Thymus (tissue), 11 donors: ENCODE measurements around the gene KIAA1217. TPM values are rescaled to one million over a fixed set of nuclear protein-coding genes. Genes with fewer than 3 reads are reported as not detected.

ENCODE experiments used
- DNase-seq, 9 donors: peaks; one replicate each; pipeline ENCODE4 v3.0.0-alpha.2; 2013; ENCODE audit warnings: low spot score in 9 of 9, low read depth in 6 of 9, missing footprints in 1 of 9
- H3K27ac ChIP-seq, 2 donors: one replicate each; pipeline ENCODE4 v1.5.1; 2013; ENCODE audit warnings: control low read depth in 1 of 2, low read depth in 1 of 2, low read length in 1 of 2, mild to moderate bottlenecking in 1 of 2, moderate library complexity in 1 of 2
- H3K27me3 ChIP-seq, 2 donors: one replicate each; pipeline ENCODE4 v1.5.1; 2013; ENCODE audit warnings: low read length in 1 of 2; ENCODE audit not compliant: control insufficient read depth in 2 of 2, insufficient read depth in 1 of 2
- H3K36me3 ChIP-seq, 2 donors: one replicate each; pipeline ENCODE4 v1.5.1; 2013; ENCODE audit warnings: low read length in 1 of 2, mild to moderate bottlenecking in 1 of 2, moderate library complexity in 1 of 2; ENCODE audit not compliant: control insufficient read depth in 2 of 2, insufficient read depth in 2 of 2
- H3K4me1 ChIP-seq, 2 donors: one replicate each; pipeline ENCODE4 v1.5.1; 2013; ENCODE audit warnings: low read length in 2 of 2; ENCODE audit not compliant: control insufficient read depth in 2 of 2, insufficient read depth in 2 of 2
- H3K4me3 ChIP-seq, 2 donors: one replicate each; pipeline ENCODE4 v1.5.1; 2013; ENCODE audit warnings: low read length in 2 of 2, control low read depth in 1 of 2, mild to moderate bottlenecking in 1 of 2
- H3K9me3 ChIP-seq, 2 donors: one replicate each; pipeline ENCODE4 v1.5.1; 2013; ENCODE audit warnings: low read length in 1 of 2, mild to moderate bottlenecking in 1 of 2; ENCODE audit not compliant: control insufficient read depth in 2 of 2, insufficient read depth in 1 of 2
- WGBS: extraction: QIAGEN DNeasy Blood & Tissue Kit; methylation state at CpG from one replicate; pipeline ENCODE4 v1.1.7; 2013; 5-methylcytosine and 5-hydroxymethylcytosine counted together
- polyA plus RNA-seq: library from polyadenylated mRNA; stranded (reverse); fragments of 200-250 nt; gene quantifications from one replicate; pipeline ENCODE4 v1.2.3, GENCODE V29; 2013
- total RNA-seq: library from RNA; stranded (reverse); fragments of 120-200 nt; gene quantifications from one replicate; pipeline ENCODE4 v1.2.4, GENCODE V29; 2013
- donor health status: healthy.

KIAA1217 gene
- total and polyA plus RNA-seq, 2 donors, result 9.7 to 30.5 TPM

DNA sequence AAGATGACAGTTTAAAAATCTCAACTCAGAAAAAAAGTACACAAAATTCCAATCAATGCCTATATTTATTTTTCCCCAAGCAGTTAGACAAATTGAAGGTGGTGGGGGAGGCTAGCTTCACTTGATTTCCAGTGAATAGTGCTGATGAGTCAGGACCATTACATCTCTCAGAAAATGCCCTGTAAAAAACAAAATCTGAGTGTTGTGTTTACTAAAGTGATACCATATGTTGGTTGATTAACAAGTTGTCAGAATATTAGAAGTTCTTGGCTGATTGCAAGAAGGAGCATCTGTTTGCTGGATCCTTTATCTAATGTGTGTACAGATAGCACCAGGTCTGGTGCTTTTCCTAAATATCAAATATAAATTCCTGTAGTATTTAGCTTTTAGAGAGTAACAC lies 31.3 kb upstream of the KIAA1217 start:
- H3K36me3 ChIP-seq, result no peaks in the 10 kb centered on the region
- DNase-seq, result no peak
- H3K4me3 ChIP-seq, result no peak overlapping the region
- H3K4me1 ChIP-seq, result no peaks in the 10 kb centered on the region
- H3K27me3 ChIP-seq, result no peaks in the 10 kb centered on the region
- no peak overlapping the region for H3K27ac ChIP-seq
- no peaks in the 10 kb centered on the region for H3K9me3 ChIP-seq

DNA sequence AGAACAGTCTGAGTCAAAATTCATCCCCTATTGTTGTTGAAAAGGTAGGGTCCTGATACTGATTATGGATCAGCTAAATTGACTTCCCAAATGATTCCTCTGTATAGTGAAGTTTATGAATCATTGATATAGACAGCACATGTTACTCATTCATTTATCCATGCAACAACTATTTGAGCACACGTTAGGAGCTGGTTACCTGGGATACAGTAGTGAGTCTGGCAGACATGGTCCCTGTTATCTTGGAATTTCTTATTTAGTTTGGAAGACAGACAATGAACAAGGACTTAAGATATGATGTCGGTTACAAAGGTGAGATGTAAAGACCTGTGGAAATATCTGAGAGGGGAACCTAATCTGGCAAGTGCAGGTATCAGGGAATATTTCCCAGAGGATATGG lies 28.0 kb upstream of the KIAA1217 start:
- 89% methylated on average over 2 of the region's 2 CpGs for WGBS
- no peaks in the 10 kb centered on the region for H3K27me3 ChIP-seq

DNA sequence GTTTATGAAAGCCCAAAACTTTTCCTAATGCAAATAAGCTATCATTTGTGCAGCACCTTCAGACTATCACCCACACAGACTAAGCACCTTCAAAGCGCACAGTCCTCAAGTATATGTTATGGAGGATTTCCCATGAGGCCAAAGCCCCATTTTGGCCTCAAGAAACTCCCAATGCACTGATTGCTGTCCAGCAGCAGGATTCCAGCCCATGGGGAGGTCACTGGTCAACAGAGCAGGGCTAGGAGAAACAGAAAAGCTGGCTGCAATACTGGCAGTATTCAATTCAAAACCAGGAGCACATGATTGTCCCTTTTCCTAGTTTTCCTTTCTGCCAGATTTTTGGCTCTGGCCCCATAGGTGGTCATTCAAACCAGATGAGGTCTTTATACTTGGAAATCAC lies 24.5 kb upstream of the KIAA1217 start:
- DNase-seq, result no peak
- no peak overlapping the region for H3K27ac ChIP-seq
- H3K9me3 ChIP-seq, result no peaks in the 10 kb centered on the region
- no peaks in the 10 kb centered on the region for H3K27me3 ChIP-seq
- no peak overlapping the region for H3K4me3 ChIP-seq
- H3K36me3 ChIP-seq, result no peaks in the 10 kb centered on the region
- no peaks in the 10 kb centered on the region for H3K4me1 ChIP-seq
- WGBS, result 98% methylated on average over 1 of the region's 1 CpG

More for the DNA sequence above, 28.0 kb upstream of the KIAA1217 start:
- no peak for DNase-seq
- Histone ChIP-seq H3K27ac (no peak overlapping the region), H3K4me3 (no peak overlapping the region), H3K36me3 (no peaks in the 10 kb centered on the region), H3K9me3 (no peaks in the 10 kb centered on the region), H3K4me1 (no peaks in the 10 kb centered on the region)

DNA sequence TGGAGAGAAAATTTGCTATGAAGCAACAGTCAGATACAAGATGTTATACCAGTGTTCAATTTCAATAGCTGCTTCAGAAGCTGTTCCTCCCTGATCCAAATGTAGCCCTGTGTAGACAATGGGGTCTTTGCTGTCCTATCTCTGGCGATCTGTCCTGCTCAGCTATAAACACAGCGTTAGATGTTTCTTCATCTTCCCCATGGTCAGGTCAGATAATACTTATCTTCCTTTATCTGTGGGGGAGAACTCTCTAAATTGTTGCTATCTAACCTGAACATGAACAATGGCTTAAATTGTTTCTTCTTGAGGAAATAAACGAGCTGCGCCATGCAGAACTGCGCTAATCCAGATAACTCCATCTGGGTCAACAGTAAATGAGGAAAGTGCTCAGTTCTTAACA lies 15.6 kb upstream of the KIAA1217 start:
- no peaks in the 10 kb centered on the region for H3K9me3 ChIP-seq
- H3K4me3 ChIP-seq, result no peak overlapping the region
- WGBS, result 84% methylated on average over 5 of the region's 5 CpGs
- no peaks in the 10 kb centered on the region for H3K27me3 ChIP-seq
- H3K4me1 ChIP-seq, result no peaks in the 10 kb centered on the region
- no peak overlapping the region for H3K27ac ChIP-seq
- no peaks in the 10 kb centered on the region for H3K36me3 ChIP-seq
- DNase-seq, result no peak

DNA sequence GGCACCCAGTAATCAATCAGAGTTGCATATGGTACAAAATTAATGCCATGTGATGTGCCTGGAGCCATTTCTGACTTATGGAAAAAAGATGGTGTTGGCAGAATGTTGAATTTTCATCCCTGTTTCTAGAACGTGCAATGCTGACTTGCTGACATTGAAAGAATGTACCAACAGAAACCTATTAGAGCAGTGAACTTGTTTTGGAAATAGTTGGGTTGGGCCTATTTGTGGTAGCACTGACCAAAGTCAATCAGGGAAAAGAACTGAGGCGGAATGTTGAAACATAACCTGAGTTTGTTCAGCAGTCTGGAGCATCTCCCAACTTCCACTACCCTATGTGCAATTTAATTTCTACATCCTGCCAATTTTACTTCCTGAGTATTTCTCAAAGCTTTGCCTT lies 11.7 kb upstream of the KIAA1217 start:
- H3K27me3 ChIP-seq, result no peaks in the 10 kb centered on the region
- DNase-seq, result no peak
- peaks cover 0 to under 1% of the 10 kb centered on the region in 2 donors for H3K4me1 ChIP-seq
- H3K9me3 ChIP-seq, result no peaks in the 10 kb centered on the region
- no peaks in the 10 kb centered on the region for H3K36me3 ChIP-seq
- no peak overlapping the region for H3K27ac ChIP-seq
- WGBS, result 89% methylated on average over 2 of the region's 2 CpGs
- H3K4me3 ChIP-seq, result no peak overlapping the region

DNA sequence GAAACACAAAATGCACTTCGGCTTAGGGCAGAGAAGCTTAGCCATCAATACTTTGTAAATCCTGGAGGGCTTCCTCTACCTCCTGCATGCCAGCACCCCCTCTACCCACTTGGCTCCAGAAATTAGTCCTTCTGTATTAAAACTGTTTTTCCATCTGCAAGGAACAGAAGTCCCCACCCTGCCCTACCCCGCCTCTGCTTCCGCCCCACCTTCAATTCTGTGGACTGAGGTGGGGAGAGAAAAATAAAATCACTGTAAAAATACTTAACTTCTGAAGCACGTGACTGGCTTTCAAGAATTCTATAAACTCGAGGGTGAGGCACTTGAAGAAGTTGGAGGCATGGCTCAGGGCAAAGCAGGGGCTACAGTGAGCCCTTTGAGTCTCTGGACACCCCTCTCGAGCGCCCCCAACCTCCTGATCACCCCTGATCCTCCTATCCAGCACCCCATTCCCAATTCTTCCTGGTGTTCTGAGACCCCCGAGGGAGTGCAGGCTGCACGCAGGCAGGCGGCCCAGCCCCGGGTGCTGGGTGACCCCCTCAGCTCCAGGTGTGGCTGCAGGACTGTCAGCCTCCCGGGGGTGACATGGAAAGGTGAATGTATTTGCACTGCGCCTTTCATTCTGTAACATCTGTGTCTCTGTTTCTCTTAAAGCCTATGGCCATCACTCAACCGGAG lies 7.3 kb upstream of the KIAA1217 start:
- Histone ChIP-seq H3K4me1 (peaks cover 0 to 3% of the 10 kb centered on the region in 2 donors), H3K36me3 (no peaks in the 10 kb centered on the region), H3K9me3 (no peaks in the 10 kb centered on the region), H3K27ac (no peak overlapping the region), H3K4me3 (no peak overlapping the region), H3K27me3 (no peaks in the 10 kb centered on the region)
- 85% methylated on average over 14 of the region's 14 CpGs for WGBS
- DNase-seq, result no peak

DNA sequence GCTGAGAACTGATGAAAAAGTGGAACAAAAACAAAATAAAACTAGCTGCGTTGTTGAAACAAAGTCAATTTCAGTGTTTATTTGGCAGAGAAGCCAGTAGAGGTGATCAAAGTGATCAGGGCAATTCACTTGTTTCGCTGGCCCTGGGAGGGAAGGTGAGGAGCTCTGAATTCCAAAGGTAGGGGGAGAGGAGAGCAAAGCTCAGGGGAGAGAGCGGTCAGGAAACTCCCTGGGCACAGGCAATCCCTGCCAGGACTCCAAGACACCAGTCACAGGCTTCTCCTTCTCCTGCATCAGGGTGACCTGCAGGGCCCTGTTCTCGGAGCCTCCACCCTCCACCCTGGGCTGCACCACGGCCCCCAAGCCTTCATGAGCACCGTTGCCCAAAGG lies 6.8 kb upstream of the KIAA1217 start:
- Histone ChIP-seq H3K27ac (no peak overlapping the region), H3K36me3 (no peaks in the 10 kb centered on the region), H3K4me3 (no peak overlapping the region), H3K4me1 (peaks cover 0 to 8% of the 10 kb centered on the region in 2 donors), H3K9me3 (no peaks in the 10 kb centered on the region), H3K27me3 (no peaks in the 10 kb centered on the region)
- WGBS, result 81% methylated on average over 6 of the region's 6 CpGs
- DNase-seq, result no peak

DNA sequence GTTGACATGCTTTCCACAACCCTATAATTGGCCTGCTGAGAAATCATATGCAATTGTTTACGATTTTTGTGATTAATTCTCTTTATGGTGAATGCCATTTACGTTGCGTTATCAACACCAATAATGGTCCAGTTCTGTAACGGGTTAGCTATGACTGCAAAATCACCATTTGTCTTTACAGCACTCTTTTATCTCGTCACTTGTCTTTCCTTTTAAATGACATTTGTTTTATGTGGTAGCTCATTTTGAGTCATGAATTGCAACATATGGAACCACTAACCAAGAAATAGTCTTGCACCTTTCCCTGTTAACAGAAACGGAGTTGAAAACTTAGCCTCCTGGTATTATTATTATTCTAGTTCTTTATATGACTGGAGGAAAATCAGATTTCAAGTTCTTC lies 3.1 kb upstream of the KIAA1217 start:
- 77% methylated on average over 6 of the region's 6 CpGs for WGBS

DNA sequence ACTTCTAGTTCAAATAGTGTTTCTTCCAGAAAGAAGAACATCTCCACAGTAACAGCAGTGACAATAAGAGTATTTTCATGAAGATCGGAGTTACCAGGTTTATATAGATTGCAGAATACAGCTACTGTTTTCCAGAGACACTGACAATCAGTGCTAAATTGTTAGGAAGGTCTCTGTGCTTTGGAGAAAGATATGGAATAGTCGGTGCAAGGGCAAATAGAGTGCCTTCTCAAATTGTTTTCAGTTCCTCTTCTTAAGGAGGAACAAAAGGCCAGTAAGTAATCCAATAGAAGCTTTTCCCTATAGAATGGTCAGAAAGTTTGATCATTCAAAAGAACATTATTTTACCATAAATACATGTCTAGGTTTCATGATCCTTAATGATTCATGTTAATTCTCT lies 2.6 kb upstream of the KIAA1217 start:
- no peaks in the 10 kb centered on the region for H3K36me3 ChIP-seq
- H3K27me3 ChIP-seq, result peaks cover 11 to 20% of the 10 kb centered on the region in 2 donors
- 64% methylated on average over 2 of the region's 2 CpGs for WGBS
- H3K4me1 ChIP-seq, result peaks cover 0 to 8% of the 10 kb centered on the region in 2 donors
- no peak for DNase-seq
- H3K4me3 ChIP-seq, result no peak overlapping the region
- H3K27ac ChIP-seq, result no peak overlapping the region
- no peaks in the 10 kb centered on the region for H3K9me3 ChIP-seq

More for the DNA sequence above, 3.1 kb upstream of the KIAA1217 start:
- Histone ChIP-seq H3K27ac (no peak overlapping the region), H3K4me1 (peaks cover 0 to 8% of the 10 kb centered on the region in 2 donors), H3K4me3 (no peak overlapping the region), H3K27me3 (peaks cover 11 to 20% of the 10 kb centered on the region in 2 donors), H3K9me3 (no peaks in the 10 kb centered on the region), H3K36me3 (no peaks in the 10 kb centered on the region)
- DNase-seq, result no peak
